HEK293T (cell line): Measurements from ENCODE around the gene ATP1B2.

Experiments
- CTCF ChIA-PET: fragments of 350-600 bp; formaldehyde crosslinking; extraction: SDS; loops from one replicate; lab custom pipeline; 2021; ENCODE audit warnings: antibody characterized with exemption, inconsistent platforms; lab: Yijun Ruan, JAX
- POLR2A ChIA-PET: fragments of 350-600 bp; formaldehyde crosslinking; extraction: SDS; loops from one replicate; lab custom pipeline; 2020; ENCODE audit warnings: antibody characterized with exemption, inconsistent platforms; lab: Yijun Ruan, JAX
- DNase-seq: peaks from one replicate; pipeline ENCODE4 v3.0.0; 2012; ENCODE audit warnings: mixed read lengths; ENCODE audit errors: extremely low spot score
- ARNT ChIP-seq: fragments of 450-650 bp; IDR thresholded peaks from 2 replicates; pipeline ENCODE4 v1.6.1; 2017; ENCODE audit warnings: mild to moderate bottlenecking
- BHLHE40 ChIP-seq: fragments of 450-650 bp; IDR thresholded peaks from 2 replicates; pipeline ENCODE4 v1.6.1; 2016; ENCODE audit warnings: mild to moderate bottlenecking, moderate library complexity, borderline replicate concordance
- CTBP1 ChIP-seq: fragments of 450-650 bp; IDR thresholded peaks from 2 replicates; pipeline ENCODE4 v1.6.1; 2016; ENCODE audit warnings: borderline replicate concordance
- ELF4 ChIP-seq: fragments of 450-650 bp; IDR thresholded peaks from 2 replicates; pipeline ENCODE4 v1.6.1; 2017; ENCODE audit warnings: antibody characterized with exemption
- FOXA1 ChIP-seq: fragments of 450-650 bp; IDR thresholded peaks from 2 replicates; pipeline ENCODE4 v1.6.1; 2016; ENCODE audit warnings: mild to moderate bottlenecking
- FOXK2 ChIP-seq: fragments of 450-650 bp; IDR thresholded peaks from 2 replicates; pipeline ENCODE4 v1.6.1; 2016; ENCODE audit warnings: mild to moderate bottlenecking
- FOXM1 ChIP-seq: fragments of 450-650 bp; IDR thresholded peaks from 2 replicates; pipeline ENCODE4 v1.6.1; 2017; ENCODE audit warnings: mild to moderate bottlenecking, borderline replicate concordance
- HDGF ChIP-seq: fragments of 450-650 bp; IDR thresholded peaks from 2 replicates; pipeline ENCODE4 v1.6.1; 2017; ENCODE audit warnings: antibody characterized with exemption, borderline replicate concordance
- L3MBTL2 ChIP-seq: fragments of 450-650 bp; conservative IDR thresholded peaks from 2 replicates; pipeline ENCODE4 v1.6.1; 2016; ENCODE audit warnings: mild to moderate bottlenecking
- LEF1 ChIP-seq: fragments of 450-650 bp; IDR thresholded peaks from 2 replicates; pipeline ENCODE4 v1.6.1; 2017; ENCODE audit warnings: mild to moderate bottlenecking, borderline replicate concordance
- NFRKB ChIP-seq: fragments of 450-650 bp; IDR thresholded peaks from 2 replicates; pipeline ENCODE4 v1.6.1; 2016; ENCODE audit warnings: mild to moderate bottlenecking, moderate library complexity
- PKNOX1 ChIP-seq: fragments of 450-650 bp; IDR thresholded peaks from 2 replicates; pipeline ENCODE4 v1.6.1; 2016
- SP1 ChIP-seq: fragments of 450-650 bp; IDR thresholded peaks from 2 replicates; pipeline ENCODE4 v1.6.1; 2017
- SUZ12 ChIP-seq: fragments of 450-650 bp; IDR thresholded peaks from 2 replicates; pipeline ENCODE4 v1.6.1; 2016; ENCODE audit warnings: mild to moderate bottlenecking
- TARDBP ChIP-seq: fragments of 450-650 bp; IDR thresholded peaks from 2 replicates; pipeline ENCODE4 v1.6.1; 2016
- ZNF384 ChIP-seq: fragments of 450-650 bp; IDR thresholded peaks from 2 replicates; pipeline ENCODE4 v1.6.1; 2016

Gene ATP1B2

GRCh38 chr17:7646457-7646856 is 4.3 kb upstream of the ATP1B2 start:
- TF ChIP-seq ZNF384 (no peak), FOXK2 (no peak), ELF4 (no peak), BHLHE40 (no peak), HDGF (no peak), L3MBTL2 (no peak), FOXA1 (no peak), NFRKB (no peak), FOXM1 (no peak), SUZ12 (no peak), LEF1 (no peak), TARDBP (no peak), CTBP1 (no peak), SP1 (no peak), ARNT (no peak), PKNOX1 (no peak)
- CTCF ChIA-PET, result no interaction called here
- no peak for DNase-seq
- POLR2A ChIA-PET, result interaction anchor here (1.5 to 2.0 kb wide), 2 partner anchors 19 to 40 kb away, joined by 3 to 7 read pairs; partner anchors contain the start of gene SAT2

- ChIA-PET CTCF (interaction anchor here (1.1 kb wide), 1 partner anchor 36 kb away, joined by 3 read pairs; no protein-coding TSS in a partner anchor), POLR2A (interaction anchor here (1.5 to 2.0 kb wide), 2 partner anchors 19 to 39 kb away, joined by 3 to 7 read pairs; partner anchors contain the start of gene SAT2)
- TF ChIP-seq FOXA1 (no peak), TARDBP (no peak), NFRKB (no peak), SUZ12 (no peak), L3MBTL2 (no peak), SP1 (no peak), HDGF (no peak), FOXM1 (no peak), ELF4 (no peak), FOXK2 (no peak), PKNOX1 (no peak), BHLHE40 (no peak), ARNT (no peak), LEF1 (no peak), ZNF384 (no peak)
- DNase-seq, result no peak
Measured at GRCh38 chr17:7647018-7647417, 3.7 kb upstream of the ATP1B2 start.

GRCh38 chr17:7651097-7651664 is 455 bp downstream of the ATP1B2 start:
- ChIA-PET POLR2A (interaction anchor here (0.9 to 10.6 kb wide), 14 partner anchors 8 to 77 kb away, joined by 3 to 143 read pairs (median 5); partner anchors contain the start of genes MPDU1, SAT2, TP53 and WRAP53), CTCF (interaction anchor here (0.6 to 1.8 kb wide), 6 partner anchors 16 to 485 kb away, joined by 3 to 10 read pairs (median 6); partner anchors contain the start of genes TP53 and WRAP53)
- no peak for DNase-seq
- no peak for TF ChIP-seq SUZ12
- 0 out of 2 replicates have a peak, but pooled peaks have one; percentile 12 for TF ChIP-seq L3MBTL2

- POLR2A ChIA-PET, result interaction anchor here (0.7 to 10.6 kb wide), 8 partner anchors 10 to 1835 kb away, joined by 3 to 143 read pairs (median 6); partner anchors contain the start of genes SAT2, TP53 and WRAP53
- CTCF ChIA-PET, result interaction anchor here (0.8 to 1.8 kb wide), 5 partner anchors 17 to 64 kb away, joined by 3 to 10 read pairs (median 6); partner anchors contain the start of genes TP53 and WRAP53
- TF ChIP-seq NFRKB (no peak), ELF4 (no peak), CTBP1 (no peak), FOXM1 (no peak), SP1 (no peak)
- no peak for DNase-seq
Measured at GRCh38 chr17:7651665-7652387, 1.1 kb downstream of the ATP1B2 start.

- POLR2A ChIA-PET, result interaction anchor here (0.7 to 10.6 kb wide), 3 partner anchors 25 to 1836 kb away, joined by 4 to 143 read pairs (median 13); partner anchors contain the start of genes SAT2, TP53 and WRAP53
- DNase-seq, result no peak
- TF ChIP-seq FOXK2, result no peak
- no peak for TF ChIP-seq TARDBP
- TF ChIP-seq NFRKB, result no peak
- TF ChIP-seq ELF4, result no peak
- no peak for TF ChIP-seq ZNF384
- no peak for TF ChIP-seq L3MBTL2
- no peak for TF ChIP-seq LEF1
- TF ChIP-seq ARNT, result no peak
- no peak for TF ChIP-seq PKNOX1
- no peak for TF ChIP-seq HDGF
- no peak for TF ChIP-seq FOXA1
- TF ChIP-seq SUZ12, result no peak
- TF ChIP-seq BHLHE40, result no peak
- no peak for TF ChIP-seq FOXM1
- CTCF ChIA-PET, result interaction anchor here (1.8 kb wide), 1 partner anchor 64 kb away, joined by 7 read pairs; no protein-coding TSS in a partner anchor
Measured at GRCh38 chr17:7652388-7653356, 1.9 kb downstream of the ATP1B2 start.
